ENCODE results near the gene RNASEH2A. TPM values are rescaled to one million over a fixed set of nuclear protein-coding genes. Genes with fewer than 3 reads are reported as not detected.

The RNASEH2A gene
- total RNA-seq, 2 donors from 2014 or later = 3.1 to 4.0 TPM

- Histone ChIP-seq H3K9me3 (no peaks in the 10 kb centered on the region), H3K4me3 (peak overlapping the region in 1 of 2 donors; percentile 67), H3K27ac (peak overlapping the region; percentile 91 to 93), H3K27me3 (no peaks in the 10 kb centered on the region), H3K4me1 (peaks cover 0 to 49% of the 10 kb centered on the region in 2 donors), H3K36me3 (no peaks in the 10 kb centered on the region)
- peak; percentile 80 for DNase-seq (ENCODE audit: low spot score)
- TF ChIP-seq CTCF (IDR thresholded peaks at IDR 0.05) = no peak
Observed at GRCh38 chr19:12779162-12779993, 27.0 kb upstream of the RNASEH2A start.

GRCh38 chr19:12782174-12782423, 24.3 kb upstream of the RNASEH2A start:
- no peak for TF ChIP-seq CTCF (IDR thresholded peaks at IDR 0.05)
- peaks cover 0 to 66% of the 10 kb centered on the region in 2 donors for H3K4me1 ChIP-seq
- H3K27ac ChIP-seq = peak overlapping the region; percentile 96 to 99
- H3K36me3 ChIP-seq = no peaks in the 10 kb centered on the region
- no peaks in the 10 kb centered on the region for H3K9me3 ChIP-seq
- no peaks in the 10 kb centered on the region for H3K27me3 ChIP-seq
- DNase-seq (ENCODE audit: low spot score) = no peak
- H3K4me3 ChIP-seq = peak overlapping the region; percentile 32 to 53

- Histone ChIP-seq H3K27me3 (no peaks in the 10 kb centered on the region), H3K27ac (peak overlapping the region; percentile 96 to 99), H3K9me3 (no peaks in the 10 kb centered on the region), H3K36me3 (no peaks in the 10 kb centered on the region), H3K4me1 (peaks cover 0 to 67% of the 10 kb centered on the region in 2 donors), H3K4me3 (peak overlapping the region; percentile 32 to 53)
- DNase-seq (ENCODE audit: low spot score) = peak; percentile 91
- TF ChIP-seq CTCF (IDR thresholded peaks at IDR 0.05) = no peak
Observed at GRCh38 chr19:12782424-12783290, 23.7 kb upstream of the RNASEH2A start.

- H3K4me1 ChIP-seq = peaks cover 0 to 72% of the 10 kb centered on the region in 2 donors
- H3K36me3 ChIP-seq = no peaks in the 10 kb centered on the region
- no peaks in the 10 kb centered on the region for H3K27me3 ChIP-seq
- peak overlapping the region in 1 of 2 donors; percentile 53 for H3K4me3 ChIP-seq
- no peaks in the 10 kb centered on the region for H3K9me3 ChIP-seq
- DNase-seq (ENCODE audit: low spot score) = no peak
- peak overlapping the region; percentile 96 to 99 for H3K27ac ChIP-seq
- TF ChIP-seq CTCF (IDR thresholded peaks at IDR 0.05) = no peak
Observed at GRCh38 chr19:12783291-12783848, 23.0 kb upstream of the RNASEH2A start.

GRCh38 chr19:12783849-12784393, 22.5 kb upstream of the RNASEH2A start:
- peak overlapping the region; percentile 96 to 99 for H3K27ac ChIP-seq
- no peaks in the 10 kb centered on the region for H3K36me3 ChIP-seq
- H3K4me3 ChIP-seq = peak overlapping the region in 1 of 2 donors; percentile 53
- H3K27me3 ChIP-seq = no peaks in the 10 kb centered on the region
- no peaks in the 10 kb centered on the region for H3K9me3 ChIP-seq
- TF ChIP-seq CTCF (IDR thresholded peaks at IDR 0.05) = no peak
- DNase-seq (ENCODE audit: low spot score) = peak; percentile 79
- peaks cover 0 to 72% of the 10 kb centered on the region in 2 donors for H3K4me1 ChIP-seq

All from right atrium auricular region (tissue), 2 donors.